Activated CD8-positive, alpha-beta T cell treated with anti-CD3 and anti-CD28 coated beads for 36 hours (primary cell): ENCODE measurements around the gene SOCS4. TPM values are rescaled to one million over a fixed set of nuclear protein-coding genes. Genes with fewer than 3 reads are reported as not detected.
"Not testable (repeated sequence)": the region's sequence is repeated elsewhere in the genome, so short reads cannot be mapped to it uniquely, and the experiment has no call there.

Source experiments
- ATAC-seq: fragments of 200-7000 bp; cut with Tn5 transposase; one replicate; pipeline ENCODE4 v1.10.0; 2021; ENCODE audit warnings: mild to moderate bottlenecking, moderate library complexity
- CTCF ChIA-PET: fragments of 350-600 bp; sonication (Branson Sonifier 250); formaldehyde crosslinking; loops from one replicate; lab custom pipeline; 2021; ENCODE audit warnings: antibody characterized with exemption; lab: Charles Lee
- POLR2A ChIA-PET: fragments of 350-600 bp; sonication (Branson Sonifier 250); formaldehyde crosslinking; loops from one replicate; lab custom pipeline; 2021; ENCODE audit warnings: antibody characterized with exemption; lab: Charles Lee
- DNase-seq: peaks from one replicate; pipeline ENCODE4 v3.0.0-alpha.2; 2020
- H3K27ac Mint-ChIP-seq: one replicate; pipeline ENCODE4 v1.8.0; 2021; ENCODE audit warnings: mild to moderate bottlenecking, mixed read lengths
- H3K27me3 Mint-ChIP-seq: one replicate; pipeline ENCODE4 v1.8.0; 2021; ENCODE audit warnings: mixed read lengths
- H3K36me3 Mint-ChIP-seq: one replicate; pipeline ENCODE4 v1.8.0; 2021; ENCODE audit warnings: low read depth, mixed read lengths
- H3K4me1 Mint-ChIP-seq: one replicate; pipeline ENCODE4 v1.8.0; 2021; ENCODE audit warnings: low read depth, mixed read lengths
- H3K4me3 Mint-ChIP-seq: one replicate; pipeline ENCODE4 v1.8.0; 2021; ENCODE audit warnings: mild to moderate bottlenecking, moderate library complexity, mixed read lengths
- H3K9me3 Mint-ChIP-seq: one replicate; pipeline ENCODE4 v1.8.0; 2021; ENCODE audit warnings: mixed read lengths
- CTCF ChIP-seq: fragments of 200-600 bp; IDR thresholded peaks from one replicate; pipeline ENCODE4 v1.8.0; 2022; ENCODE audit warnings: antibody characterized with exemption, mild to moderate bottlenecking
- intact Hi-C: fragments of 100-400 bp; cut with micrococcal nuclease; formaldehyde crosslinking; loops from one replicate; pipeline ENCODE4 v1.10.0; 2022
- total RNA-seq, 2 experiments: library from RNA; stranded (reverse); gene quantifications; one replicate each; pipeline ENCODE4 v1.2.3, GENCODE V29; 2021

SOCS4 gene
- total RNA-seq, 2 experiments from 2014 or later, result 19.8 to 20.8 TPM

- ChIA-PET POLR2A (interaction anchor here (0.6 kb wide), 1 partner anchor 114 kb away, joined by 3 read pairs; no protein-coding TSS in a partner anchor), CTCF (interaction anchor here (0.9 kb wide), 1 partner anchor 11 kb away, joined by 3 read pairs; the partner anchor contains the start of gene MAPK1IP1L)
- no peak overlapping the region for H3K4me3 Mint-ChIP-seq
- H3K36me3 Mint-ChIP-seq, result peaks cover 70% of the 10 kb centered on the region
- DNase-seq, result no peak
- no peak for ATAC-seq
- peaks cover 28% of the 10 kb centered on the region for H3K4me1 Mint-ChIP-seq
- no peaks in the 10 kb centered on the region for H3K9me3 Mint-ChIP-seq
- no peak for TF ChIP-seq CTCF
- H3K27me3 Mint-ChIP-seq, result no peaks in the 10 kb centered on the region
- intact Hi-C loops, result no loop called here
- H3K27ac Mint-ChIP-seq, result peak overlapping the region; percentile 3
Observed at GRCh38 chr14:55062517-55063351, 35.7 kb downstream of the SOCS4 start.

- peaks cover 15% of the 10 kb centered on the region for H3K4me1 Mint-ChIP-seq
- DNase-seq, intact Hi-C loops, H3K27me3 Mint-ChIP-seq, H3K27ac Mint-ChIP-seq, H3K9me3 Mint-ChIP-seq, H3K4me3 Mint-ChIP-seq, ATAC-seq: not testable (repeated sequence)
- H3K36me3 Mint-ChIP-seq, result peaks cover 59% of the 10 kb centered on the region
- POLR2A ChIA-PET, result interaction anchor here (1.7 to 2.5 kb wide), 2 partner anchors 11 to 13 kb away, joined by 9 to 18 read pairs; partner anchors contain the start of gene MAPK1IP1L
- CTCF ChIA-PET, result interaction anchor here (2.2 kb wide), 1 partner anchor 14 kb away, joined by 13 read pairs; the partner anchor contains the start of gene MAPK1IP1L
Observed at GRCh38 chr14:55064896-55065295, 37.9 kb downstream of the SOCS4 start.

- ATAC-seq (no peak), DNase-seq (no peak)
- ChIA-PET CTCF (interaction anchor here (0.7 to 2.2 kb wide), 5 partner anchors 11 to 75 kb away, joined by 3 to 13 read pairs (median 3); partner anchors contain the start of gene MAPK1IP1L), POLR2A (interaction anchor here (0.7 to 2.5 kb wide), 3 partner anchors 10 to 329 kb away, joined by 3 to 18 read pairs (median 9); partner anchors contain the start of gene MAPK1IP1L)
- TF ChIP-seq CTCF, result no peak
- no peaks in the 10 kb centered on the region for H3K9me3 Mint-ChIP-seq
- intact Hi-C loops, result no loop called here
- peaks cover 58% of the 10 kb centered on the region for H3K36me3 Mint-ChIP-seq
- H3K27me3 Mint-ChIP-seq, result no peaks in the 10 kb centered on the region
- peak overlapping the region; percentile 38 for H3K27ac Mint-ChIP-seq
- no peak overlapping the region for H3K4me3 Mint-ChIP-seq
- H3K4me1 Mint-ChIP-seq, result peaks cover 14% of the 10 kb centered on the region
Observed at GRCh38 chr14:55065411-55065810, 38.4 kb downstream of the SOCS4 start.

- Mint-ChIP-seq H3K4me3 (no peak overlapping the region), H3K27me3 (no peaks in the 10 kb centered on the region), H3K4me1 (peaks cover 13% of the 10 kb centered on the region), H3K27ac (no peak overlapping the region), H3K36me3 (peaks cover 51% of the 10 kb centered on the region), H3K9me3 (no peaks in the 10 kb centered on the region)
- no peak for ATAC-seq
- POLR2A ChIA-PET, result interaction anchor here (0.7 to 2.5 kb wide), 4 partner anchors 8 to 330 kb away, joined by 3 to 18 read pairs (median 6); partner anchors contain the start of gene MAPK1IP1L
- CTCF ChIA-PET, result interaction anchor here (0.7 to 2.2 kb wide), 5 partner anchors 12 to 74 kb away, joined by 3 to 13 read pairs (median 3); partner anchors contain the start of gene MAPK1IP1L
- TF ChIP-seq CTCF, result no peak
- intact Hi-C loops, result no loop called here
- no peak for DNase-seq
Observed at GRCh38 chr14:55066223-55066622, 39.2 kb downstream of the SOCS4 start.

- POLR2A ChIA-PET, result interaction anchor here (1.5 to 3.6 kb wide), 4 partner anchors 12 to 44 kb away, joined by 3 to 23 read pairs (median 14); partner anchors contain the start of genes MAPK1IP1L, SOCS4 and WDHD1
- H3K27ac Mint-ChIP-seq, result no peak overlapping the region
- DNase-seq, result no peak
- no peak for TF ChIP-seq CTCF
- H3K4me1 Mint-ChIP-seq, result peaks cover 27% of the 10 kb centered on the region
- ATAC-seq, result no peak
- H3K27me3 Mint-ChIP-seq, result no peaks in the 10 kb centered on the region
- no peak overlapping the region for H3K4me3 Mint-ChIP-seq
- CTCF ChIA-PET, result interaction anchor here (0.8 to 3.4 kb wide), 4 partner anchors 13 to 89 kb away, joined by 3 to 28 read pairs (median 4); partner anchors contain the start of gene MAPK1IP1L
- no peaks in the 10 kb centered on the region for H3K9me3 Mint-ChIP-seq
- intact Hi-C loops, result no loop called here
- H3K36me3 Mint-ChIP-seq, result peaks cover 13% of the 10 kb centered on the region
Observed at GRCh38 chr14:55070981-55071411, 44.0 kb downstream of the SOCS4 start.
